NCI-H1436 treated with DMSO at 0.1 percent for 48 hours (cell line): ENCODE measurements around the gene P3H4.

Experiments used
- DNase-seq: peaks from one replicate; lab custom pipeline; 2025; lab: John Stamatoyannopoulos, UW

The P3H4 gene

GRCh38 chr17:41772218-41772585, 39.5 kb downstream of the P3H4 start:
- no peak for DNase-seq

DNA sequence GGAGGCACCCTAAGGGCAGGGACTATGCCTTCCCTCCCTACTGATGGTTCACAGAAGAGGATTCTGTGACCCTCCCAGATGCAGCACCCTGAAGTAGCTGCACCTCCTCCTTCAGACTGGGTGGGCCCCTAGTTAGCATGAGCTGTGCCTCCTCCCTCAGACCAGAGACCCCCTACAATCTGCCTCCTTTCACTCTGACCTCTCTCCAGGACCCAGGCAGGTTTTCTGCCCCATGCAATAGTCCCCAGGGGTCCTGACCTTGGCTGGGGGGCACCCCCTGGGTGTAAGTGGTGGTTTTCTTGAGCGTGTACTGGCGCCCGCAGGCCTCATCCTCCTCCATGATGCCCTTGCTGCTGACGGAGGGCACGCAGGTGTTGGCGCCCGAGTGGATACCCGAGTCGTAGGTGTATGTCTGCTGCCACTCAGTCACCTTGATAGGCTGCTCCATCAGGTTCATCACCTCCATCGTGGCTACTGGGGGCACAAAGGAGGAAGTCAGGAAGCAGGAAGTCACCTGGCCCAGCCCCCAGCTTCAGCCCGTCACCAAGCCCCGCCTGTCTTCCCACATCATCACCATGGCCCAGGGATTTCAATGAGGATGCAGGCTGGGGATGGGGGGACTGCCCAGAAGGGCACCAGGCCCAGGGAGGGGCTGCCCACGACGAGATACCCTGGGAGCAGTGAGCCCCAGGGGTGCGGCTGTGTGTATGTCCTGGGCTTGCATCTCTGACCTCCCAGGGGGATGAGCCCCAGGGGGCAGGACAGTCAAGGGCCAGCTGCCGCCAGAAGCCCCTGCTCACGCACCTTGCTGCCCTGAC, 40.2 kb downstream of the P3H4 start:
- DNase-seq: no peak

- DNase-seq: no peak
Observed at GRCh38 chr17:41769985-41770384, 41.8 kb downstream of the P3H4 start.

GRCh38 chr17:41769346-41769862, 42.3 kb downstream of the P3H4 start:
- no peak for DNase-seq

DNA sequence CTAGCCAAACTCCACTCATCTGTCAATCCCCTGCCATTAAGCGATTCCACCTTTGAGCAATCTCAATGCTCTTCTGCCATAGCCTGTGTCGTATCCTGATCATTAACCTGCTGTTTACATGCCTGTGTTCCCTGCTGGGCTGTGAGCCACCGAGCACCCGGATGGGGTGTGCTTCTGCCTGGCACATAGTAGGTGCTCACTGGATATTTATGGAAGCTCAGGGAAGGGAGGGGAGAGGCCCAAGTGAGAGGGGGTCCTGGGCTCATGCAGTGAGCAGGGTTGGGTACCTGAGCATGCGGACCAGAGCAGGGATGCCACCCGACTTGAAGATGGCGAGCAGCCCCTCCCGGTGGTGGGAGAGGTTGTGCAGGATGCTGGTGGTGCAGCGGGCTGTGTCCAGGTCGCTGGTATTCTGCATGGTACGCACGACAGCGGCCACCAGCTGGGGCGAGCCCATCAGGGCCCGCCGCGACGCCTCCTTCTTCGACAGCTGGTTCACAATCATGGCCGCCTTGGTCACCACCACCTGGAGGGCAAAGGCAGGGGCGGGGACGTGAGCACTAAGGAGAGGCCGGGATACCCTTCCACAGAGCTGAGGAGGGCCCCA, 43.0 kb downstream of the P3H4 start:
- no peak for DNase-seq

GRCh38 chr17:41767324-41768042, 44.3 kb downstream of the P3H4 start:
- no peak for DNase-seq

- no peak for DNase-seq
Observed at GRCh38 chr17:41766135-41766534, 45.6 kb downstream of the P3H4 start.

DNA sequence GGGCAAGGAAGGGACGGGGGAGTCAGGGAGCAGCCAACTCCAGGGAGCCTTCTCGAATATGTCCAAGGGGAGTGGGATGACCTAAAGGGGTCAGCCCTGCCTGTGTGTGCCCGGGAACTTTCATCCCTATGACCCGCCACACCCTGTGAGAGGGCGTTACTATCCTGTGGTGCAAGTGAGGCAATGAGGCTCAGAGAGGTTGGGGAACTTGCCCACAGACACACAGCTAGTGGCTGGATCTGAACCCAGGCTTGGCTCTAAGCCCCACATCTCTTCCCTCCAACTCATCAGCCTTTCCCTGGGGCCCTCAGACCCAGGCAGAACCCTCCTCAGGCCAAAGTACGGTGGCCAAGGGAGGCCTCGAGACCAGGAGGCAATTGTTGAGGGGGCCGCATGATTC, 48.4 kb downstream of the P3H4 start:
- DNase-seq: no peak

DNA sequence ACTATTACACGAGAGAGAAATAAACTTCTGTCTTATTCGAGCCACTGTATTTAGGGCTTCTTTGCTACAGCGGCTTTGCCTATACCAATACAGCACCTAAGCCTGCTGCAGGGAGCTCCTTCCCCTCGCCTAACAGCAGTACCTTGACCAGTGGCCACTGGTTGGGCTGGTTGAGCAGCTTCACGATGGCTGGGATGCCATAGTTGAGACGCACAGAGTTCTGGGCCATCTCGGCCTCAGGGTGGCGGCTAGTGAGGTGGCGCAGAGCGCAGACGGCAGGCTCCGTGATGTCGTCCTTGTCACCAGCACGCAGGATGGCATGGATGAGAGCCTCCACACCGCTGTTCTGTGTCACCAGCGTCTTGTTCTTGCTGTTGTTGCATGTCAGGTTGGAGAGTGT, 48.9 kb downstream of the P3H4 start:
- no peak for DNase-seq

- no peak for DNase-seq
Observed at GRCh38 chr17:41762391-41762790, 49.4 kb downstream of the P3H4 start.

DNA sequence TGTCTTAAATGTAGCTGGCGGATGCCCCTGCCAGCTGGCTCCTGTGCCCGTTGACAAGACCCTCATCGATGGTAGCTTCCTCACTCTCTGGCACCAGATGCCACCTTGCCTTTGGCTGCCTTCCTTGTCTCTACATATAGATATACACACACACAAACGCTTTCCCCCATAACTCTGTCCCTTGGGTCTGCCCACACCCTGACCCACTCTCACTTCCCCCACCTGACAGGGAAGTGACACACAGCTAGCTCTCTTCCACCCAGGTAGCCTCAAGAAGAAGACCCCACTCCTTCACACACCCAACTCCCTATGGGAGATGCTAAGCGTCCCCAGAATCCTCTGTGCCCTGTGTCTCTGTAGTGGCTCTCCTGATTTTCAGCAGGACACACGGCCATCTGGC, 50.9 kb downstream of the P3H4 start:
- no peak for DNase-seq

GRCh38 chr17:41758601-41759000, 53.1 kb downstream of the P3H4 start:
- DNase-seq: no peak

DNA sequence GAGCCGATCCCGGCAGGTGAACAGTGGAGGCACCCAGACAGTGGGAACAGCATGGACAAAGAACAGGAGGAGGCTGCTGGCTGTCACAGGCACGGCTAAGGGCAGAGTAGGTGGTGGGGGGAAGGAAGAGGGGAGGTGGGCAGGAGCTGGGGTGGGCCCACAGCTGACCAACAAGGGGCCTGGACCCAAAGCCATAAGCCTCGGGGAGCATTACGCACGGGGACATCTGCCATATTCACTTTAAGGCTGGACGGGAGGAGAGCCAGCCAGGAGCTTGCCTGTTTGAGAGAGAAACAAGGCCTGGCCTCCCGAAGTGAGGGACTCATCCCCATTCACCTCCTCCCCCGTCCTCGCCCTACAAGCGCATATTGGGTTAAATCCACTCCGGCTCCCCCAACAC, 57.7 kb downstream of the P3H4 start:
- no peak for DNase-seq
